Liver (tissue), 9 donors: ENCODE measurements around the gene DHRS1. TPM values are rescaled to one million over a fixed set of nuclear protein-coding genes. Genes with fewer than 3 reads are reported as not detected.

Experiments
- DNase-seq: peaks from one replicate; pipeline ENCODE4 v3.0.0-alpha.2; 2017; ENCODE audit warnings: low spot score
- H3K27ac ChIP-seq, 2 donors: one replicate each; pipeline ENCODE4 v1.7.0; 2013; ENCODE audit warnings: inconsistent platforms in 2 of 2, low read length in 2 of 2, control low read depth in 1 of 2, low read depth in 1 of 2, mild to moderate bottlenecking in 1 of 2
- H3K27me3 ChIP-seq, 4 donors: one replicate each; pipeline versions ENCODE4 v1.6.1 to v1.7.0; 2013; ENCODE audit warnings: low read length in 3 of 4, inconsistent platforms in 1 of 4, mild to moderate bottlenecking in 1 of 4, moderate library complexity in 1 of 4; ENCODE audit not compliant: control insufficient read depth in 4 of 4, insufficient read depth in 4 of 4
- H3K36me3 ChIP-seq, 4 donors: one replicate each; pipeline versions ENCODE4 v1.6.1 to v1.7.0; 2013; ENCODE audit warnings: low read length in 3 of 4, mild to moderate bottlenecking in 3 of 4, low read depth in 1 of 4, moderate library complexity in 1 of 4; ENCODE audit not compliant: control insufficient read depth in 4 of 4, insufficient read depth in 3 of 4
- H3K4me1 ChIP-seq, 4 donors: one replicate each; pipeline versions ENCODE4 v1.6.1 to v1.7.0; 2013; ENCODE audit warnings: low read length in 3 of 4, mild to moderate bottlenecking in 3 of 4, moderate library complexity in 1 of 4; ENCODE audit not compliant: control insufficient read depth in 4 of 4, insufficient read depth in 4 of 4
- H3K4me3 ChIP-seq, 3 donors: one replicate each; pipeline versions ENCODE4 v1.6.1 to v1.7.0; 2013; ENCODE audit warnings: low read length in 3 of 3, control low read depth in 1 of 3, low read depth in 1 of 3, mild to moderate bottlenecking in 1 of 3
- H3K9ac ChIP-seq, 2 donors: one replicate each; pipeline ENCODE4 v1.7.0; 2013; ENCODE audit warnings: low read length in 2 of 2, mild to moderate bottlenecking in 2 of 2, moderate library complexity in 2 of 2, control low read depth in 1 of 2, low read depth in 1 of 2
- H3K9me3 ChIP-seq, 4 donors: one replicate each; pipeline versions ENCODE4 v1.6.1 to v1.7.0; 2013; ENCODE audit warnings: low read length in 3 of 4; ENCODE audit not compliant: control insufficient read depth in 4 of 4
- FOXA2 ChIP-seq: IDR thresholded peaks from 2 replicates; pipeline ENCODE4 v1.6.1; 2016; ENCODE audit warnings: antibody characterized with exemption
- GABPA ChIP-seq, 2 donors: IDR thresholded peaks in 1 of 2; conservative IDR thresholded peaks in 1 of 2; 2 replicates each; pipeline ENCODE4 v1.6.1; 2016; ENCODE audit warnings: antibody characterized with exemption in 2 of 2, mild to moderate bottlenecking in 1 of 2, moderate library complexity in 1 of 2
- HNF4A ChIP-seq, 2 donors: conservative IDR thresholded peaks; 2 replicates each; pipeline ENCODE4 v1.6.1; 2016; ENCODE audit warnings: antibody characterized with exemption in 2 of 2, mild to moderate bottlenecking in 2 of 2
- HNF4G ChIP-seq: IDR thresholded peaks from 2 replicates; pipeline ENCODE4 v1.6.1; 2016; ENCODE audit warnings: antibody characterized with exemption
- JUND ChIP-seq, 2 donors: IDR thresholded peaks; 2 replicates each; pipeline ENCODE4 v1.6.1; 2016; ENCODE audit warnings: antibody characterized with exemption in 2 of 2
- NR2F2 ChIP-seq: IDR thresholded peaks from 2 replicates; pipeline ENCODE4 v1.6.1; 2016; ENCODE audit warnings: antibody characterized with exemption
- RAD21 ChIP-seq, 2 donors: IDR thresholded peaks; 2 replicates each; pipeline ENCODE4 v1.6.1; 2016; ENCODE audit warnings: antibody characterized with exemption in 2 of 2, mild to moderate bottlenecking in 2 of 2
- RXRA ChIP-seq, 2 donors: IDR thresholded peaks; 2 replicates each; pipeline ENCODE4 v1.6.1; 2017 to 2018; ENCODE audit warnings: antibody characterized with exemption in 2 of 2, mild to moderate bottlenecking in 1 of 2
- SP1 ChIP-seq: IDR thresholded peaks from 2 replicates; pipeline ENCODE4 v1.6.1; 2018; ENCODE audit warnings: antibody characterized with exemption, mild to moderate bottlenecking
- TAF1 ChIP-seq: conservative IDR thresholded peaks from 2 replicates; pipeline ENCODE4 v1.6.1; 2016; ENCODE audit warnings: antibody characterized with exemption, mild to moderate bottlenecking
- YY1 ChIP-seq: IDR thresholded peaks from 2 replicates; pipeline ENCODE4 v1.6.1; 2016; ENCODE audit warnings: antibody characterized with exemption, mild to moderate bottlenecking
- WGBS: extraction: QIAGEN DNeasy Blood & Tissue Kit; methylation state at CpG from one replicate; pipeline ENCODE4 v1.1.7; 2013; 5-methylcytosine and 5-hydroxymethylcytosine counted together
- polyA plus RNA-seq, 2 donors: library from polyadenylated mRNA; stranded (reverse) in 1 of 2; unstranded in 1 of 2; fragments of 200-250 nt in 1 of 2; fragments of >200 nt in 1 of 2; fragmentation: Nextera tagmentation in 1 of 2; extraction: Ambion mirVana in 1 of 2; gene quantifications; one replicate each; pipeline versions ENCODE4 v1.2.1 to v1.2.3, GENCODE V29; 2013 to 2015
- total RNA-seq, 2 donors: library from RNA; depleted of rRNA; stranded (reverse); fragments of >200 nt; gene quantifications; one replicate each; pipeline ENCODE4 v1.2.3, GENCODE V29; 2014
- TF ChIP-seq, protein P1 (sequence below): IDR thresholded peaks from 2 replicates; pipeline ENCODE4 v1.6.1; 2016; ENCODE audit warnings: antibody characterized with exemption
- TF ChIP-seq, protein P2 (sequence below): fragments of 150-350 bp; IDR thresholded peaks from 2 replicates; pipeline ENCODE4 v1.5.1; 2017; ENCODE audit warnings: improper control_type of control experiment, low read depth, low read length; ENCODE audit not compliant: missing input control
- TF ChIP-seq, protein P3 (sequence below): IDR thresholded peaks from 2 replicates; pipeline ENCODE4 v1.6.1; 2016; ENCODE audit warnings: antibody characterized with exemption
- TF ChIP-seq, protein P4 (sequence below): IDR thresholded peaks from 2 replicates; pipeline ENCODE4 v1.6.1; 2016; ENCODE audit warnings: antibody characterized with exemption
- donor health status: healthy.
- donor health status: healthy.
- donor health status: healthy.
- donor health status: healthy.
- donor health status: healthy.

DHRS1 gene
- total and polyA plus RNA-seq, 4 donors = 30.3 to 84.9 (median 50.2) TPM

DNA sequence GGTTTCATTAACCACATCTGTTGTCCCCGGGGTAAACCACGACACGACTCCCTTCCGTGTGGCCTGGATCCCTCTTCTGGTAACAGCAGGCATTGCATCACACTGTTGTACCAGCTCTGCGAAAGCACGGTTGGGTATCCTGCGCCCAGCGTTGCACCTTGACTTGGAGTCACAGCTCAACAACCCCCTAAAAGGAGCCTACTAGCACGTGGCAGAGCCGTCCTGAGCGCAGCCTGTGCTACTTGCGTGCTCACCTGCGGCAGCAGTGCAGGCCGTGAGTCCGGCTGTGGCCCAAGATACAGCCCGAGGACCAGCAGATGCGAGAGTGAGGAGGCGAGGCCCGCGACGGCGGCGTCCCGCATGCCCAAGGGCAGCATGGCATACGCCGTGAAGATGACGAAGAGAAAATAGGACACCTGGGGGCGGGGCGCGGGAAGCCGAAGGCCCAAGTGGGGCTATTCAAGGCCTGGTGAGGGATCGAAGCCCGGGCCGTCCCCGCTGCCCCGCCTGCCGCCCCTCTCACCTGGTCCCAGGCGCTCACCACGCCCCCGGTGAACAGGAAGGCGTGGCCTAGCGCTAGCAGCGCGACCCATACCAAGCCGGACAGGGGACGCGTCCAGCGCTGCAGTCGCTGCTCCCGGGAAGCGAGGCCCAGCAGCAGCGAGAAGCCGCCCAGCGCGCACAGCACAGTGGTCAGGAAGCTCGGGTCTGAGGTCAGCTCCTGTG is 32.9 kb upstream of the DHRS1 start:
- Histone ChIP-seq H3K9ac (no peak overlapping the region), H3K27ac (no peak overlapping the region), H3K4me1 (peaks cover 9 to 42% (median 21%) of the 10 kb centered on the region in 4 donors), H3K9me3 (no peaks in the 10 kb centered on the region), H3K36me3 (no peaks in the 10 kb centered on the region), H3K4me3 (peak overlapping the region in 2 of 3 donors; percentile 1 to 21), H3K27me3 (no peaks in the 10 kb centered on the region)
- DNase-seq = peak; percentile 67
- TF ChIP-seq RAD21 (IDR thresholded peaks at IDR 0.05) (peak; percentile 77 to 84), YY1 (no peak), TAF1 (no peak), GABPA (IDR thresholded peaks at IDR 0.05 in 1 of 2, conservative IDR thresholded peaks at IDR 0.05 in 1 of 2) (no peak)
- TF ChIP-seq, protein P1, sequence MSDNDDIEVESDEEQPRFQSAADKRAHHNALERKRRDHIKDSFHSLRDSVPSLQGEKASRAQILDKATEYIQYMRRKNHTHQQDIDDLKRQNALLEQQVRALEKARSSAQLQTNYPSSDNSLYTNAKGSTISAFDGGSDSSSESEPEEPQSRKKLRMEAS = no peak
- TF ChIP-seq, protein P2, sequence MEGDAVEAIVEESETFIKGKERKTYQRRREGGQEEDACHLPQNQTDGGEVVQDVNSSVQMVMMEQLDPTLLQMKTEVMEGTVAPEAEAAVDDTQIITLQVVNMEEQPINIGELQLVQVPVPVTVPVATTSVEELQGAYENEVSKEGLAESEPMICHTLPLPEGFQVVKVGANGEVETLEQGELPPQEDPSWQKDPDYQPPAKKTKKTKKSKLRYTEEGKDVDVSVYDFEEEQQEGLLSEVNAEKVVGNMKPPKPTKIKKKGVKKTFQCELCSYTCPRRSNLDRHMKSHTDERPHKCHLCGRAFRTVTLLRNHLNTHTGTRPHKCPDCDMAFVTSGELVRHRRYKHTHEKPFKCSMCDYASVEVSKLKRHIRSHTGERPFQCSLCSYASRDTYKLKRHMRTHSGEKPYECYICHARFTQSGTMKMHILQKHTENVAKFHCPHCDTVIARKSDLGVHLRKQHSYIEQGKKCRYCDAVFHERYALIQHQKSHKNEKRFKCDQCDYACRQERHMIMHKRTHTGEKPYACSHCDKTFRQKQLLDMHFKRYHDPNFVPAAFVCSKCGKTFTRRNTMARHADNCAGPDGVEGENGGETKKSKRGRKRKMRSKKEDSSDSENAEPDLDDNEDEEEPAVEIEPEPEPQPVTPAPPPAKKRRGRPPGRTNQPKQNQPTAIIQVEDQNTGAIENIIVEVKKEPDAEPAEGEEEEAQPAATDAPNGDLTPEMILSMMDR = peak; percentile 76
- WGBS = 15% methylated on average over 56 of the region's 56 CpGs

DNA sequence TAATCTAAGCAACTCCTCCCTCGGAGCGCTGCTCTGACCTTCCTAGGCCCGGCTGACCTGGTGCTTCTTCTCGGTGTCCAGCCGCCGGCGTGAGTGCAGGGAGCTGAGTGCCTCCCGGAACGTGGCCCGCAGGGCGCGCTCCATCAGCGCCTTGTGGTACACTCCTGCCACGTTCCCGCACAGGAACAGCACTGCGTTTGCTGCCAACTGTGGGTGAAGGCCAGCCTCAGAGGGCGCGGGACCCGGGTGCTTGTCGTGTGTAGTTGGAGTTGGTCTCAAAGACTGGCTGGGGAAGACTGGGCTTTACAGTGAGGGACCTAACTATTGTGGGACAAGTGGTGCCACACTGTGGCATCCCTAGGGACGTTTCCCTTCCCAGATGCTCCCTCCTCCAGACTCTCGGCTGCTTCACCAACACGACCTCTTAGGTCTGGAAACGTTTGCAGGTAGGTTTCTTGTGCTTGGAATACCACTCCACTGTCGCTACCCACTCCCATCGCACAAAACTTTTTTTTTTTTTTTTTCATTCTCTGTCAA is 32.2 kb upstream of the DHRS1 start:
- Histone ChIP-seq H3K27ac (no peak overlapping the region), H3K36me3 (no peaks in the 10 kb centered on the region), H3K27me3 (no peaks in the 10 kb centered on the region), H3K9ac (no peak overlapping the region), H3K9me3 (no peaks in the 10 kb centered on the region), H3K4me1 (peaks cover 9 to 46% (median 22%) of the 10 kb centered on the region in 4 donors), H3K4me3 (no peak overlapping the region)
- no peak for DNase-seq
- 53% methylated on average over 26 of the region's 26 CpGs for WGBS
- TF ChIP-seq, protein P3, sequence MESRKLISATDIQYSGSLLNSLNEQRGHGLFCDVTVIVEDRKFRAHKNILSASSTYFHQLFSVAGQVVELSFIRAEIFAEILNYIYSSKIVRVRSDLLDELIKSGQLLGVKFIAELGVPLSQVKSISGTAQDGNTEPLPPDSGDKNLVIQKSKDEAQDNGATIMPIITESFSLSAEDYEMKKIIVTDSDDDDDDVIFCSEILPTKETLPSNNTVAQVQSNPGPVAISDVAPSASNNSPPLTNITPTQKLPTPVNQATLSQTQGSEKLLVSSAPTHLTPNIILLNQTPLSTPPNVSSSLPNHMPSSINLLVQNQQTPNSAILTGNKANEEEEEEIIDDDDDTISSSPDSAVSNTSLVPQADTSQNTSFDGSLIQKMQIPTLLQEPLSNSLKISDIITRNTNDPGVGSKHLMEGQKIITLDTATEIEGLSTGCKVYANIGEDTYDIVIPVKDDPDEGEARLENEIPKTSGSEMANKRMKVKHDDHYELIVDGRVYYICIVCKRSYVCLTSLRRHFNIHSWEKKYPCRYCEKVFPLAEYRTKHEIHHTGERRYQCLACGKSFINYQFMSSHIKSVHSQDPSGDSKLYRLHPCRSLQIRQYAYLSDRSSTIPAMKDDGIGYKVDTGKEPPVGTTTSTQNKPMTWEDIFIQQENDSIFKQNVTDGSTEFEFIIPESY = no peak

DNA sequence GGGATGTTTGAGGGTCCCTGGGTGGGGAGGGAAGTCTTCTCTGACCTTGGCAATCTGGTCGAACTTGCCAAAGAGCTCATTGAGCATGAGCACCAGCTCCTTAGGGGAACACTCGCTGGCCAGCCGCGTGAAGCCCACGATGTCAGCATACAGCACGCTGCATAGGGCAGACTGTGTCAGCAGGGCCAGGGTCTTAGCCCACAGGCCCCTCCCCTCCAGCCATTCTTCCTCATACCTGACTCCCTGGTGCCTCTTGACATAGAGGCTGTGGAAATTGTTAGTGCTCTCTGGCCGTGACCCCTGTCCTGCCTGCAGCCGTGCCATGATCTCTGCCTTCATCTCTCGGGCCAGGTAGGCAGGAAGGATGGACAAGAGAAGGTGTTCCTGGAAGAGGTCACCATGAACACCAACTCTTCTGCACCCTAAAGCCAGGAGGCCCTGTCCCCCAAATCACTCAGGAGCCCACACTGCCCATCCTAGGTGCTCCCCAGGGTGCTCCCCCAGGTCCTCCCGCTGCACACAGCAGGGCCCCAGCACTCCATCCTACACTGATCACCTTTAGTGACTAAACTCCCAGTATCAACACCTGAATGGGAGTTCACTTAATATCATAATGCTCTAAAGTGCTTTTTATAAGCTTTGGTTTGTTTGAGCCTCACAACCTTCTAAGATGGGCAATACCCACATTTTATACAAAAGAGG is 31.5 kb upstream of the DHRS1 start:
- H3K27me3 ChIP-seq = no peaks in the 10 kb centered on the region
- no peak overlapping the region for H3K9ac ChIP-seq
- no peak for DNase-seq
- WGBS = 93% methylated on average over 10 of the region's 10 CpGs
- H3K27ac ChIP-seq = no peak overlapping the region
- H3K9me3 ChIP-seq = no peaks in the 10 kb centered on the region
- H3K4me1 ChIP-seq = peaks cover 9 to 46% (median 22%) of the 10 kb centered on the region in 4 donors
- H3K36me3 ChIP-seq = no peaks in the 10 kb centered on the region
- H3K4me3 ChIP-seq = no peak overlapping the region
- TF ChIP-seq, protein P3 = no peak
- TF ChIP-seq HNF4A (conservative IDR thresholded peaks at IDR 0.05) (no peak), YY1 (no peak), FOXA2 (no peak), NR2F2 (no peak), SP1 (no peak), HNF4G (no peak), JUND (IDR thresholded peaks at IDR 0.05) (no peak), RXRA (IDR thresholded peaks at IDR 0.05) (no peak), GABPA (IDR thresholded peaks at IDR 0.05 in 1 of 2, conservative IDR thresholded peaks at IDR 0.05 in 1 of 2) (no peak), TAF1 (no peak)
- TF ChIP-seq, protein P2 = no peak
- TF ChIP-seq, protein P1 = no peak
- TF ChIP-seq, protein P4, sequence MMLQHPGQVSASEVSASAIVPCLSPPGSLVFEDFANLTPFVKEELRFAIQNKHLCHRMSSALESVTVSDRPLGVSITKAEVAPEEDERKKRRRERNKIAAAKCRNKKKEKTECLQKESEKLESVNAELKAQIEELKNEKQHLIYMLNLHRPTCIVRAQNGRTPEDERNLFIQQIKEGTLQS = no peak
